Skeletal muscle tissue (tissue), 4 donors: ENCODE data around the gene COPB2. TPM values are rescaled to one million over a fixed set of nuclear protein-coding genes. Genes with fewer than 3 reads are reported as not detected.

Experiments used
- H3K27ac ChIP-seq: one replicate; pipeline ENCODE4 v1.7.0; 2013; ENCODE audit warnings: mild to moderate bottlenecking, low read depth, low read length, inconsistent platforms
- H3K27me3 ChIP-seq, 3 donors: one replicate each; pipeline ENCODE4 v1.7.0; 2013; ENCODE audit warnings: low read length in 3 of 3; ENCODE audit not compliant: control insufficient read depth in 3 of 3, insufficient read depth in 3 of 3
- H3K36me3 ChIP-seq, 3 donors: one replicate each; pipeline ENCODE4 v1.7.0; 2013; ENCODE audit warnings: low read length in 3 of 3; ENCODE audit not compliant: control insufficient read depth in 3 of 3, insufficient read depth in 3 of 3
- H3K4me1 ChIP-seq, 3 donors: one replicate each; pipeline ENCODE4 v1.7.0; 2013; ENCODE audit warnings: low read length in 3 of 3, mild to moderate bottlenecking in 3 of 3; ENCODE audit not compliant: control insufficient read depth in 3 of 3, insufficient read depth in 3 of 3
- H3K4me3 ChIP-seq, 3 donors: one replicate each; pipeline ENCODE4 v1.7.0; 2013; ENCODE audit warnings: low read length in 3 of 3
- H3K9ac ChIP-seq, 3 donors: one replicate each; pipeline ENCODE4 v1.7.0; 2013; ENCODE audit warnings: low read length in 3 of 3, mild to moderate bottlenecking in 3 of 3, moderate library complexity in 2 of 3, low read depth in 1 of 3
- H3K9me3 ChIP-seq, 3 donors: one replicate each; pipeline ENCODE4 v1.7.0; 2013; ENCODE audit warnings: low read length in 3 of 3; ENCODE audit not compliant: control insufficient read depth in 3 of 3
- total RNA-seq: library from RNA; depleted of rRNA; stranded (reverse); fragments of >200 nt; gene quantifications from one replicate; pipeline ENCODE4 v1.2.3, GENCODE V29; 2014
- donor health status: Osteomylitis.

COPB2 gene
- total RNA-seq, 1 donor from 2014 or later, result 130 TPM

DNA sequence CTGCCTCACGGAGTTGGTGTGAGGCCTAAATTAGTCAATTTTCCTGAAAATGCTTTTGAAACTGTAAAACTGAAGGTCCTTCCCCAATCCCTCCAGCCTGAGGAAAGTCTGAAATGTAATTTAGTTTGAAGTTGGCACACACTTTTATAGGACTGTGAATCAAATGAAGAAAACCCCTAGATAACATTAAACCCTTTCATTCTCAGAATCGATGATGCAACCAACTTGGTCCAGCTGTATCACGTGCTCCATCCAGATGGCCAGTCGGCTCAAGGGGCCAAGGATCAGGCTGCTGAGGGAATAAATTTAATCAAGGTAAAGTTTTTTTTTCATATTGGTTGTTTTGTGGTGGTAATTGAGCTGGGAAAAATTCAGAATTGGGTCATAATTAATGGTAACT, 34.0 kb downstream of the COPB2 start:
- no peaks in the 10 kb centered on the region for H3K27me3 ChIP-seq
- H3K4me1 ChIP-seq, result no peaks in the 10 kb centered on the region
- H3K36me3 ChIP-seq, result peaks cover 50 to 86% (median 84%) of the 10 kb centered on the region in 3 donors

DNA sequence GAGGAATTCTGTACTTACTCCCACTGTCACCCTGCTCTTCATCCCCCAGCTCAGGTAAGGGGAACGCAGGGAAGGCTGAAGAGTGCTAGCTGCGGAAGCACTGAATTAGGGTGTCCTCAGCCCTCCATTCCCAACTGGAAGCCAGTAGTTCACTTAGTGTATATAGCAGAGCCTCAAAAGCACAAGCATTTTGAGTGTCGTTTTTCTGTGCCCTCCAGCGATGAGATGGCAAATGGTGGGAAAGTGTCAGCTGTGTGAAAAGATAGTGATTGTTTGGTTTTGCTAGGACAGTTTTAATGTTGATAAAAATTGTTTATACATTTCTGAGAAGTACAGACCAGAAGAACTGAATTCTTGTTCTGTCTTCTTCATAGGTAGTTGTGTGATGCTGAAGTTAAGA, 34.8 kb downstream of the COPB2 start:
- H3K27ac ChIP-seq, result no peak overlapping the region
- no peaks in the 10 kb centered on the region for H3K27me3 ChIP-seq
- H3K4me3 ChIP-seq, result no peak overlapping the region
- H3K36me3 ChIP-seq, result peaks cover 49 to 83% (median 82%) of the 10 kb centered on the region in 3 donors
- no peaks in the 10 kb centered on the region for H3K4me1 ChIP-seq
- no peak overlapping the region for H3K9ac ChIP-seq
- H3K9me3 ChIP-seq, result no peaks in the 10 kb centered on the region

More for the DNA sequence above, 34.0 kb downstream of the COPB2 start:
- Histone ChIP-seq H3K9ac (no peak overlapping the region), H3K4me3 (no peak overlapping the region), H3K27ac (no peak overlapping the region), H3K9me3 (no peaks in the 10 kb centered on the region)

DNA sequence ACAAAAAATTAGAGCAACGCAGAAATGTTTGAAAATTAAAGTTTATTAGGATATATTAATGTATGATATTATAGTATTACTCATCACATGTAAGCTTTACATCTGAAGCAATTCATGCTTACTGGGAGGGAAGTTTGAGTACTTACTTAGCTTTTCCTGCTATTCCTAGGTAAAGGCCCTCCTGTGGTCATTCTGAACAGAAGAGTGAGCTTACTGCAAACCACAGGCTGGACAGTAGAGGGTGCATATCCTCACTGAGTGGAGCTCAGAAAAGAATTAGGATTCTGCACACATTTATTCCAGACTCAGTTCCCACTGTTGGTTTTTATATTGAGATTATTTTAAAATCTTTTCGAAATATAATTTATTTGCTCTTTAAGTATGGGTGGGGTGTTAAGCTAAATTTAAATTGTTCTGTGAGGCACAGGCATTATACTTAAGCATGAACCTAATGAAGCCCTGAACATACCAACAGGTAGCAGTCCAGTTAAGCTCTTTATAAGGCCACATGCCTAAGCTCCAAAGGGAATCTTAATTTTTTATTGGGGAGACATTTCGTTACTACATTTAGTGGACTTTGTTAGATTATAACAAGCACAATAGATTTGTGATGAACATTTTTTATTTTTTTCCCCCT, 35.4 kb downstream of the COPB2 start:
- H3K9ac ChIP-seq, result no peak overlapping the region
- no peak overlapping the region for H3K27ac ChIP-seq
- no peak overlapping the region for H3K4me3 ChIP-seq
- H3K36me3 ChIP-seq, result peaks cover 49 to 85% (median 82%) of the 10 kb centered on the region in 3 donors
- no peaks in the 10 kb centered on the region for H3K4me1 ChIP-seq
- no peaks in the 10 kb centered on the region for H3K27me3 ChIP-seq
- no peaks in the 10 kb centered on the region for H3K9me3 ChIP-seq

DNA sequence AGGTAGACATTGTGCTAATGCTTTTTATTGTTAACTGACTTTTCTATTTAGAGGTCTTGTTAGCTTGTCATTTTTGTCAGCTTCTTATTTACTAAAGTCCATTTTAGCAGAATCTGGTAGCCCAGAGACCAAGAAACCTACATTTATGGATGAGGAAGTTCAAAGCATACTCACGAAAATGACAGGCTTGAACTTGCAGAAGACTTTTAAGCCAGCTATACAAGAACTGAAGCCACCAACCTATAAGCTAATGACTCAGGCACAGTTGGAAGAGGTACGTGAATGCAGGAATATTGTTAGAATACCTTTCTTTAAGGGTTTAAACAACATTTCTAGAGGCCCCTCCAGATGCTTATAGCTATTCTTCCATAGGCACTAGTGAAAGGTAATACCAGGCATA, 42.7 kb downstream of the COPB2 start:
- Histone ChIP-seq H3K4me3 (no peak overlapping the region), H3K4me1 (peaks cover 16 to 23% (median 19%) of the 10 kb centered on the region in 3 donors), H3K36me3 (peaks cover 23 to 49% (median 43%) of the 10 kb centered on the region in 3 donors), H3K9ac (no peak overlapping the region), H3K27me3 (no peaks in the 10 kb centered on the region), H3K9me3 (no peaks in the 10 kb centered on the region), H3K27ac (no peak overlapping the region)

DNA sequence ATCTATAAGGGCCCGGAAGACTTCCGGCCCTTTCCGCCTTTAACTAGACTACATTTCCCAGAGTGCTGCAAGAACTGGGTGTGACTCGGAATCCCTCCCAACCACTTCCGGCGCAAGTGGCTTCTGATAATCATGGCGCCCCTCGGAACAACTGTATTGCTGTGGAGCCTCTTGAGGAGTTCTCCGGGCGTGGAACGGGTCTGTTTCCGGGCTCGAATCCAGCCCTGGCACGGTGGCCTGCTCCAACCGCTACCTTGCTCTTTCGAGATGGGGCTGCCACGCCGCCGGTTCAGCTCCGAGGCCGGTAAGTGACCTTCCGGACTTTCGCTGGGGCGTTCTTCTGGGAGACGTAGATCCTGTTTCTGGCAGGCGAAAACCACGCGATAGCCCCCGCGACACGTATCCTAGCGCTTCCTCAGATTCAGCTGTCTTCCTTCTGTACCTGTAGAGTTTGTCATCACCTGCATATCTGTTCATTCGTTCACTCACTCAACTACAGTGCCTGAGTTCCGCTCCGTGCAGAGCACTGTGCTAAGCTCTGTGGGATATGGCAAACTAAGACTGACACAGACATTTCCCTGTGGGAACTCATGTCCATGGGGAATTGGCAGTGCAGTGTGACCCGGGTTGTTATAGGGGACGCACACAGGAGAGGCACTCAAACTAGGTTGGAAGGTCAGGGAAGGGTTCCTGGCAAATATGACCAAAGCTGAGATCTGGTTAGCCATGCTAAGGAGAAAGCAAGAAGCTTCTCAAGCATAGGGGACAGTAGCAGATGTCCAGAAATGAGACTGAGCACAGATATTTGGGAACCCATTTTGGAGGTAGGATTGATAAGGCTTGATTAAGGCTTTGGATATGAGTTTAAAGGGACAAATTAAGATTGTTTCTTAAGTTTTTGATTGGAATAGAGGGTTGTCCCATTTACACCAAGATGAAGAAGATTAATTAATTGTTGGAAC, 45.3 kb downstream of the COPB2 start, which contains the start of gene MRPS22:
Gene MRPS22 (plus strand): TSS at position 126 of the 962 bp plus-strand sequence. CDS start 7 bp downstream, at position 133.
- H3K36me3 ChIP-seq, result peaks cover 11 to 32% (median 22%) of the 10 kb centered on the region in 3 donors
- H3K27ac ChIP-seq, result peak within 1 kb of the TSS; percentile 81
- H3K4me3 ChIP-seq, result peak within 1 kb of the TSS; percentile 92 to 99 (median 99)
- H3K27me3 ChIP-seq, result peaks cover 0 to 4% (median 0%) of the 10 kb centered on the region in 3 donors
- H3K9ac ChIP-seq, result peak within 1 kb of the TSS; percentile 88 to 96 (median 89)
- H3K4me1 ChIP-seq, result peaks cover 16 to 23% (median 19%) of the 10 kb centered on the region in 3 donors
- H3K9me3 ChIP-seq, result no peaks in the 10 kb centered on the region

DNA sequence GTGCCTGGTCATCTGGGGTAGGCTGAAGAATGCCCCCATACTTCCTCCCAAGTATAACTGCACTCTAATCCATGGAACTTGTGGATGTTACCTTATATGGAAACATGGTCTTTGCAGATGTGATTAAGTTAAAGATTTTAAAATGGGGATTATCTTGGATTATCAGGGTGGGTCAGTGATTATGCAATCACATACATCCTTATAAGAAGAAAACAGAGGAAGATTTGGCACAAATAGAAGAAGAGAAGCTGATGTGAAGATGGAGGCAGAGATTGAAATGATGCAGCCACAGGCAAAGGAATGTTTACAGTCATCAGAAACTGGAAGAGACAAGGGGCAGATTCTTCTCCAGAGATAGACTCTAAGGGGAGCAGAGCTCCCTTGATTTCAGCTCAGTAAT, 47.4 kb downstream of the COPB2 start:
- Histone ChIP-seq H3K4me1 (peaks cover 16 to 23% (median 19%) of the 10 kb centered on the region in 3 donors), H3K27ac (no peak overlapping the region), H3K36me3 (peaks cover 3 to 12% (median 4%) of the 10 kb centered on the region in 3 donors), H3K4me3 (no peak overlapping the region), H3K9me3 (no peaks in the 10 kb centered on the region), H3K9ac (no peak overlapping the region), H3K27me3 (peaks cover 0 to 9% (median 0%) of the 10 kb centered on the region in 3 donors)

DNA sequence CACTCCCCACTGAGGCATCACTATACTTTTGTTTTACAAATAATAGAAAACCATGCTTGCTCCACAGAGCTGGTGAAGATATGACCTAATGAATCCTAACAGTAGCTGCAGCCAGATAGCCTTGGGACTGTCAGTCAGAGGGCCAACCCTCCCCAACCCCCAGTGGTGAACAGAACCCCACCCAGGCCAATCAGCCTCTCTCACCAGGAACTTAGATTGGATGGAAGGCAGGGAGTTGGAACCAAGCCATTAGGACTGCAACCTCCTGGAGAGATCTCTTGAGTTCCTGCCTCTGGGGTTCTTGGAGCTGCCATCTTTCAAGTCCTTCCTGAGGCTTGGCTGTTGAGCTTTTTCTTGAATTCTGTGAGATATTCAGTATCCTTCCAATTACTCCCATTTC, 48.7 kb downstream of the COPB2 start:
- Histone ChIP-seq H3K4me1 (peaks cover 14 to 19% (median 15%) of the 10 kb centered on the region in 3 donors), H3K27me3 (peaks cover 0 to 9% (median 0%) of the 10 kb centered on the region in 3 donors), H3K27ac (no peak overlapping the region), H3K9ac (no peak overlapping the region), H3K4me3 (no peak overlapping the region), H3K9me3 (no peaks in the 10 kb centered on the region), H3K36me3 (no peaks in the 10 kb centered on the region)

DNA sequence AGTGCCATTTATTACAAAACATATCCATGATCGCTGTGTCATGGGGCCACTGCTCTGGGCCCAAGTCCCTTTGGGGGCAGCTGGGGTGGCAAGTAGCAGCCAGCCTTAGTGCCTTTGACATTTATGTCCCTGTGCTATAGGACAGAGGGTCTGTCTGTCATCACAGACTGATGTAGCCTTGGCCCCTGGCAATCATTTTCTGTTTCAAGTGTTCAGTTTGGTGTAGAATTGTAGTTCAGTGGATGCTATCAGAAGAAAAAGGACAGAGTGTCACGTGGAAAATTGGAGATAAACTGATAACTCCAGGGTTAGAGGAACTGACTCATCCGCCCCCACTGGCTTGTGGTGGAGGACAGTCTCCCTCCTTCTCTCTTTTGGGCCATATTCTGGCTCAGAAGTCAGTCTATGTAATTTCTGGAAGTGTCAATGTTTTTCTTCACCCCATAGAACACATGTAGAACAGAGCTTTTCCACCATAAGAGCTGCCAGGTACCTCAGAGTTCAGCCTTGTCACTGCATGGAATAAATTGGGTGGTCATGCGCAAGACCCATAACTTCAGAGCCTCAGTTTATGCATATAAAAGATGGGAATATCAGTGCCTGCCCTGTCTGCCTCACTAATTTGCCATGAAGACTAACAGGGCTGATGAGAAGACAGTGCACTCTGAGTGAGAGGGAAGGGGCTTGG, 50.1 kb downstream of the COPB2 start:
- H3K4me3 ChIP-seq, result no peak overlapping the region
- H3K9me3 ChIP-seq, result no peaks in the 10 kb centered on the region
- no peak overlapping the region for H3K9ac ChIP-seq
- H3K36me3 ChIP-seq, result no peaks in the 10 kb centered on the region
- H3K4me1 ChIP-seq, result peaks cover 2 to 5% (median 2%) of the 10 kb centered on the region in 3 donors
- H3K27ac ChIP-seq, result no peak overlapping the region
- peaks cover 0 to 9% (median 0%) of the 10 kb centered on the region in 3 donors for H3K27me3 ChIP-seq

DNA sequence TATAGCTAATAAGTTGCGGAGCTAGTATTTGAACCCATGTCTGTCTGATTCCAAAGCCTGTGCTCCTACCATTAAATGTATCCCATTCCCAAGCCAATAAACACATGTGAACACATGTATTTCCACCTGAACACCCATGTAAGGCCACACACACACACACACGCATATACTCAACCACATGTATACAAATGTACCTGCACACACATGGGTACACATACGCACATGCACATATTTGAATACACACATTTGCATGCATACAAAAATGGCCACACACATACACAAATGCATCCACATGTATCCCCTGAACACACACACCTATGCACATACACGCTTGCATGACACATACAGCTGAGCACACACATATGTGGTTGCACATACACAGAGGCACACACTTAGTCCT, 51.0 kb downstream of the COPB2 start:
- Histone ChIP-seq H3K27ac (no peak overlapping the region), H3K4me3 (no peak overlapping the region), H3K4me1 (no peaks in the 10 kb centered on the region), H3K36me3 (no peaks in the 10 kb centered on the region), H3K9me3 (no peaks in the 10 kb centered on the region), H3K9ac (no peak overlapping the region), H3K27me3 (peaks cover 0 to 9% (median 0%) of the 10 kb centered on the region in 3 donors)
